ENCODE data around the gene ACTR1A.
A peak's percentile ranks its signal among the peaks of the same experiment; 100 is the strongest.
"Not testable (repeated sequence)": the region's sequence is repeated elsewhere in the genome, so short reads cannot be mapped to it uniquely, and the experiment has no call there.

Gene ACTR1A

DNA sequence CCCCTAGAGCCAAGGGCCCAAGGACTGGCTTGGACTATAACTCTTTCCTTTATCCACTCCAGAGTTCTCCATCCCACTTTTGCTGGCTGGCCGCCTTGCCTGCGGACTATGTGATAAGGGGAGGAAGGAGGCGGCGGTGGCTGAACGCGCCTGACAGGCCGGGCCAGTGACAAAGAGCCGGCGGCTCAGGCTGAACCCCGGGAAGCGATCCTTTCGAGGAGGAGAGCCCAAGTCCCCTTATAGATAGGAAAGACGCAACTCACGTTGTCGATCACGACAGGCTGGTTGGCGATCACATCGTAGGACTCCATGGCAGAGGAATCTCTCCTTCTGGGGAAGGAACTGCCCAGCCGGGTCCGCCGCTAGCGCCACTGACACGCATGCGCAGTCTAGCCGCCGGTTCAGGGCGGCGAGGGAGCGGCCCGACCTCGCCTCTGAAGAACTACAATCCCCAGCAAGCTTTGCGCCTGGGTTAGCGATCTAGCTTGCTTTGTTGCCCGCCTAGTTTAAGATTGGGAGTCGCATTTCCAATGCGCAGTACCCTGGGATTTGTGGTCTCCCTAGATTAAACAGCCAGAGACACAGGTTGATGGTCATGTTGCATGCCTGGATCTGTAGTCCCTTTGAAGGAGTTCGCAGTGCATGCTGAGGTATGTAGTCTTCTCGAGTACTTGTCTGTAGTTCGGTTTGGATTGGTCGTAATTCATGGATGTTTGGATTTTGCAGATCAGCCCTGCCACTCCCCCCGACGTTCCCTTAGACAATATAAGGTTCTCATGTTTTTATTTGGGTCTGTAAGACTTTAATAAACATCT lies at the start of gene ACTR1A:
TSS of gene ACTR1A (minus strand) at position 376 of the 815 bp plus-strand sequence. CDS start at position 311, 65 bp downstream.
- DNase-seq = peak; percentile 98

DNA sequence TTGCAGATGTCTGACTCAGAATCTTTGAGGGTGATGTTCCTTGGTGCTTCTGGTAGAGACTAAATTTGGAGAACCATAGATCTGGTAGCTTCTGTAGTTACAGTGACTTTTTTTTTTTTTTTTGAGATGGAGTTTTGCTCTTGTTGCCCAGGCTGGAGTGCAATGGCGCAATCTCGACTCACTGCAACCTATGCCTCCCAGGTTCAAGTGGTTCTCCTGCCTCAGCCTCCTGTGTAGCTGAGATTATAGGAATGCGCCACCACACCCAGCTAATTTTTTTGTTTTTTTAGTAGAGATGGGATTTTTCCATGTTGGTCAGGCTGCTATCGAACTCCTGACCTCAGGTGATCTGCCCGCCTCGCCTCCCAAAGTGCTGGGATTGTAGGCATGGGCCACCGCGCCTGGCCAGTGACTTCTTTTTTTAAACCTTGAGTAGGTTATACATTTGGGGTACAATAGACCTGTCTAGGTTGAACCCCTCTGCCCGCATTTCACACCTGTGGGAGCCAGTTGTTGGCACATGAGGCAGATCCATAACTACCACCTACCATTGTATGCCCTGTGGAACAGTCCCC lies 48.2 kb upstream of the ACTR1A start:
- no peak for DNase-seq

GRCh38 chr10:102549549-102549948 lies 47.0 kb upstream of the ACTR1A start:
- no peak for DNase-seq

DNA sequence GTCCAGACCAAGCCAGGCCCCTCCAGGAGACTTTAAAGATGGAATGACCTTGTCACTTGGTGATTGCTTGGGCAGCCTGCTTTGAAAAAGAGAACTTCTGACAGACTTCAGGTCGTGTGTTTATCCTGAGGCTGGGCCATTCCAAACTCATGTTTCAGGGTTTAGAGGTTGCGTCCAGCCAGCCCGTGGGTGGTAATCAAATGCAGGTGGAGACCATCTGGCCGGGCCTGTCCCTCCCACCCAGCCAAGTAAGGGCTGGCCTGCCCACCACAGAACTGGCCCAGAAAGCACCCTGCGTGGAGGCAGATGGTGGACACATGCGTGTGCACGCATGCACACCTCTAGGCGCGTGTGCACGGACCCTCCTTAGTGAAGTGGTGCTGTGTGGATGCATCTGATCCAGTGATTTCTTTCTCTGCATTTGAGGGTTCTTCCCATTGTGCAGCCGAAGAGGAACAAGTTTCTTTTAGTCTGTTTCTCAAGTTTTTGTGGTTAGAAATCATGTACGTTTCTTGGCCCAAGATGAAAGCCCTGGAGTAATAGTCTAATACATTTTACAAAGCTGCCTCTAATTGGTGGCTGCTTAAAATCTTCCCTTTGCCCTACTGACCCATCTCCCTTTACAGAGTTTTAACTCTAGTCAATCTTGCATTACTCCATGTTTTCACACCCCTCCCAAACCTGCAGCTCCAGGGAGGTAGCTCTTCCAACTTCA lies 44.3 kb upstream of the ACTR1A start:
- DNase-seq = no peak

- DNase-seq = no peak
Observed at GRCh38 chr10:102545997-102546396, 43.5 kb upstream of the ACTR1A start.

DNA sequence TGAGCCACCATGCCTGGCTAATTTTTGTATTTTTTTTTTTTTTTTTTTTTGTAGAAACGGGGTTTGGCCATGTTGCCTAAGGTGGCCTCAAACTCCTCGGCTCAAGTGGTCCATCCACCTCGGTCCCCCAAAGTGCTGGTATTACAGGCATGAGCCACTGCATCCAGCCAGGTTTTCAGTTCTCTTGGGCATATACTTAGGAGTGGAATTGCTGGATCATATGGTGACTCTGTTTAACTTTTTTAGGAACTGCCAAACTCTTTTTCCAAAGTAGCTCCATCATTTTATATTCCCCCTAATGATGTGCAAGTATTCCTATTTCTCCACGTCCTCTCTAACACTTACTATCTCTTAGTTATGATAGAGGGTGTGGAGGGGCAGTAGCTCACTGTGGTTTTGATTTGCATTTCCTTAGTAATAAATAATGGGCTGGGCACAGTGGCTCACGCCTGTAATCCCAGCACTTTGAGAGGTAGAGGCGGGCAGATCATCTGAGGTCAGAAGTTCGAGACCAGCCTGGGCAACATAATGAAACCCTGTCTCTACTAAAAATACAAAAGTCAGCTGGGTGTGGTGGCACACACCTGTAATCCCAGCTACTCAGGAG lies 42.9 kb upstream of the ACTR1A start:
- DNase-seq = no peak

- no peak for DNase-seq
Observed at GRCh38 chr10:102542800-102543418, 40.4 kb upstream of the ACTR1A start.

GRCh38 chr10:102540023-102540422 lies 37.5 kb upstream of the ACTR1A start:
- DNase-seq = peak; percentile 2

DNA sequence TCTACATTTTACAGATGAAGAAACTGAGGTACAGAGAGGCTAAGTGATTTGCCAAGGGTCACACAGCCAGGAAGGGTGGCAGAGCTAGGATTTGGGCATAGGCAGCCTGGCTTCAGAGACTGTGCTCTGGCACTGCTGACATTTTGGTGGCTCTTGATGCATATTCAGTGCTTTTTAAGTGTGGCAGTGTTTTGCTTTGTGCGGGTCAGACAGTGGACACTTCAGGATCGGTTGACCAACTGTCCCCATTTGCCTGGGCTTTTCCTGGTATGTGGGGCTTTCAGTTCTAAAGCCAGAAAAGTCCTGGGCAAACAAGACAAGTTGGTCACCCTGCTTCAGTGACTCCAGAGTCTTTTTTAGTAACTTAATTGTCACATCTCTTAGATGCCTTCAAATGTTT lies 36.3 kb upstream of the ACTR1A start:
- no peak for DNase-seq

DNA sequence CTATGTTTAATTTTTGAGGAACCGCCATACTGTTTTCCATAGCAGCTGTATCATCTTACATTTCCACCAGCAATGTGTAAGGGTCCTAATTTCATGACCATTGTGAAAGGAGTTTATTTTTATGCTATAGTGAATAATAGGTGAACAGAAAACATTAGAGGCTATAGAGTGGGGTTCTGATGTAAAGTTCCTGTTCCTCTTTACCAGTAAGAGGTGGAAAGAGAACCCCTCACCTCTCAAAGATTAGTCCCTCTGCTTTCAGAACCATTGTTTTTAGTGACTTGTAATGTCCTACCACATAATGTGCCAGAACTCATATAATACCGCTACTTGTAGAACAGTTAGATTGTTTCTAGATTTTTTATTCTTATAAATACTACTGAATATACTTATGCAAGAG lies 35.4 kb upstream of the ACTR1A start:
- no peak for DNase-seq

GRCh38 chr10:102537367-102537766 lies 34.9 kb upstream of the ACTR1A start:
- no peak for DNase-seq

GRCh38 chr10:102535481-102536147 lies 33.1 kb upstream of the ACTR1A start:
- DNase-seq = no peak

DNA sequence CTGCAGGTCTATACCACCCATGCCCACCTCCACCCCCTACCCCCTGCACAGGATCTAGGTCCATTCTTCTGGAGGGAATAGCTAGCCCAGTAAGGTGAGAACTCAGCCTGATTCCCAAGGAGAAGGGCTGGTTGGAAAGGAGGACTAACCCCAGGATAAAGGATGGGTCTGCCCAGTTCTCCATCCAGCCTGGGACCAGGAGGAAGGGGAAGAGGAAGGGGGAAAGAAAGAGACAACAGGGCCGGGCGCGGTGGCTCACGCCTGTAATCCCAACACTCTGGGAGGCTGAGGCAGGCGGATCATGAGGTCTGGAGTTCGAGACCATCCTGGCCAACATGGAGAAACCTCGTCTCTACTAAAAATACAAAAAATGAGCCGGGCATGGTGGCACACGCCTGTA lies 32.5 kb upstream of the ACTR1A start:
- DNase-seq = not testable (repeated sequence)

DNA sequence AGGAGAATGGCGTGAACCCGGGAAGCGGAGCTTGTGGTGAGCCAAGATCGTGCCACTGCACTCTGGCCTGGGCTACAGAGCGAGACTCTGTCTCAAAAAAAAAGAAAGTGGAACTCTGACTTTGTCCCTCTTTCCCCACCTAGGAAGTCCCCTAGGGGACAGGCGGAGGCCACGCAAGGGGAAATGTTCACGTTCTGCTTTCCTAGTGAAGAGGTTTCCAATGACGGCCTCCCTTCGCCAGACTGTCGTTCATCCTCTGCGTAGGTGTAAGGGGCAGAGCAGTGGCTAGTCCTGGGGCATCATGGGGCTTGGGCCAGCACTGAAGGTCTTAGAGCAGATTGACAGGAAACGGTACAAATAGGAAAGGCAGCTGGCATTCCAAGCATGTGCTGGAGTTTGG lies 31.8 kb upstream of the ACTR1A start:
- DNase-seq = no peak

DNA sequence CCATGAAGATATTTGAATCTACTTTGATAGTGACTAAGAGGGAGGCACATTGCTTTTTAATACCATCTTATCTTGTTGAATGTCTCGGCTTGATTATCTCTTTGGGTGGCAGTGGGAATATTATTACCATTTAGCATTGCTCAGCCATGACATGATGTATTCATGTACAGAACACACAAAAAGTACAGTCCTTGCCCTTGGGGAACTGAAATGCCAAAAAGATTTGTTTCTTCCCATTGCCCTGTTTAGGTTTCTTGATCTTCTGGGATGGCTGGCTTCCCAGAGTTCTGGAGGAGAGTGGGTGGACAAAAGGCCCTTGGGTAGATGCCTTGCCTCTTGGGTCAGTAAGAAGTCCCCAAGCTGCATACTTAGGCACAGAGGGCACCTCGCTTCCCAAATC lies 25.0 kb upstream of the ACTR1A start:
- no peak for DNase-seq

- DNase-seq = no peak
Observed at GRCh38 chr10:102524746-102525145, 22.2 kb upstream of the ACTR1A start.

DNA sequence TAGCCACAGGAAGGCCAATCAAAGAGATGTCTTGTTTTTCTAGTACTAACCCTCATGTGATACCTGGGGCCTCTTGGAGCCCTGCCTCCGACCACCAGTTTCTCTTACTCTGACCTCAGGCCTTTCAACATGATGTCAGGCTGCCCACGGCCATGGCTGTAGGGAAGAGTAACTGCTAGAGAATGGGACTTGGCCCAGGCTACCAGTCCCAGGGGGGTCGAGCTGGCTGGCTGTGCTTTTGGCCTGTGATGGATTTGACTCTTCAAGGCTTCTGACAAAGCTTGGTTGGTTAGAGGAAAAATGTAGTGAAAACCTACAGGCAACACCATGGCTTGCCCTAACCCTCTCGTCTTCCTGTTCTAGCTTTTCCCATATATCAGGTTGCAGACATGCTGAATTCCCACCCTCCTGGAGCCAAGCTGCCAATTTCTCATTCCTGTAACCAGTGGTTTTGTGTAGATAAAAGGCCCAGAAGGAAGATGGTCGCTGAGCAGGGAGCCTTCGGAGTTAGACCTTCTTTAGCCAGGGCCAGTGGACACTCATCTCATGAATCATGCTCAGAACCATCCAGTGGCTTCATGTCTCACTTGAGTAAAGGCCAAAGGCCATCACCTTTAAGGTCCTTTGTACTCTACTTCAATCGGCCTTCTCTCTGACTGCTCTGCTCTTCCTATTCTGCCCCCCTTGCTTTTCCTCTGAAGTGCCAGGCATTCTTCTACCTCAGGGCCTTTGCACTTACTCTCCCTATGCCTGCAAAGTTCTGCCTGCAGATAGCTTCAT lies 20.9 kb upstream of the ACTR1A start:
- no peak for DNase-seq

DNA sequence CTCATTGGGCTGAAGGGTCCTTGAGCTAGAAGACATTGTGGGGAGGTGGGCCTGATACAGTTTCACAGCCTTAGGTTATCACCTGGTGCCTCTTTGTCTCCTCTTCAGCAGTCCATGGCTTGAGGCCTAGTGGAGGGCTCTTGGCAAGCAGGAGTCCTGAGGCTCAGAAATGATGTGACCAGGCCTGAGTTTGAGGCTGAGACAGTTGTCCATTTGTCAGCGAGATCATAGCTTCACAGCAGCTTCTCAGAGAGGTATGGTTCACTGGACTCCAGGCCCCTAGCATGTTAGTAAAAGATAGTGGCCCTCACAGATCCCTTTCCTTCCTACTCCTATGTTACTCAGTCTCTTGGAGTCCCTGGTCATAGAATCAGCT lies 20.4 kb upstream of the ACTR1A start:
- no peak for DNase-seq

DNA sequence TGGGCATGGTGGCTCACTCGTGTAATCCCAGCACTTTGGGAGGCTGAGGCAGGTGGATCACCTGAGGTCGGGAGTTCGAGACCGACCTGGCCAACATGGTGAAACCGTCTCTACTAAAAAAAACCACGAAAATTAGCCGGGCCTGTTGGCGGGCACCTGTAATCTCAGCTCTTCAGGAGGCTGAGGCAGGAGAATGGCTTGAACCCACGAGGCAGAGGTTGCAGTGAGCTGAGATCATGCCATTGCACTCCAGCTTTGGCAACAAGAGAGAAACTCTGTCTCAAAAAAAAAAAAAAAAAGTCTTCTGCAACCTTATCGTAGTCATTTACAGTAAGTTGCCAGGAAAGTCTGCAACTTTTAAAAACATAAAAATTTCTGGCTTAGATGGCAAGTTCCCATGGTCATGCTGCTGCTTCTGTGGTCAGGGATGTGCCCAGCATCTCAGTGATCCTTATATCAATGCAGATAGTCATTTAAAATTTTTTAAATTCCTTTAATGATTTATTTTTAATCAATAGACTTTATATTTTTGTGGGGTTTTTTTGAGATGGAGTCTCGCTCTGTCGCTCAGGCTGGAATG lies 16.8 kb upstream of the ACTR1A start:
- no peak for DNase-seq

GRCh38 chr10:102517553-102517952 lies 15.0 kb upstream of the ACTR1A start:
- DNase-seq = no peak

- DNase-seq = no peak
Observed at GRCh38 chr10:102515724-102516123, 13.2 kb upstream of the ACTR1A start.
